Kidney (tissue), 14 donors: ENCODE data around the gene SMARCAD1. TPM values are rescaled to one million over a fixed set of nuclear protein-coding genes. Genes with fewer than 3 reads are reported as not detected.
"Not testable (repeated sequence)": the region's sequence is repeated elsewhere in the genome, so short reads cannot be mapped to it uniquely, and the experiment has no call there.

Experiments
- DNase-seq, 5 donors: peaks; one replicate each; pipeline ENCODE4 v3.0.0-alpha.2; 2013 to 2020
- FAIRE-seq: peaks from 2 replicates; lab custom pipeline; 2012; peaks lifted over from hg19 to GRCh38; lab: Jason Lieb, UNC
- H3K27ac ChIP-seq, 2 donors: one replicate each; pipeline ENCODE4 v1.7.0; 2013; ENCODE audit warnings: low read depth in 2 of 2, low read length in 2 of 2, inconsistent platforms in 1 of 2
- H3K27me3 ChIP-seq: one replicate; pipeline ENCODE4 v1.7.1; 2013; ENCODE audit warnings: low read length, inconsistent platforms; ENCODE audit not compliant: control insufficient read depth, insufficient read depth
- H3K36me3 ChIP-seq, 3 donors: one replicate each; pipeline versions ENCODE4 v1.7.0 to v1.7.1; 2013; ENCODE audit warnings: low read length in 3 of 3, control low read depth in 1 of 3, inconsistent platforms in 1 of 3; ENCODE audit not compliant: insufficient read depth in 3 of 3, control insufficient read depth in 2 of 3
- H3K4me1 ChIP-seq, 3 donors: one replicate each; pipeline versions ENCODE4 v1.7.0 to v1.7.1; 2013; ENCODE audit warnings: low read length in 3 of 3, inconsistent platforms in 1 of 3, low read depth in 1 of 3; ENCODE audit not compliant: control insufficient read depth in 2 of 3, insufficient read depth in 2 of 3
- H3K4me3 ChIP-seq, 3 donors: one replicate each; pipeline versions ENCODE4 v1.7.0 to v1.8.1; 2013; ENCODE audit warnings: low read length in 3 of 3, control low read depth in 1 of 3, inconsistent platforms in 1 of 3
- H3K9ac ChIP-seq, 3 donors: one replicate each; pipeline versions ENCODE4 v1.7.0 to v1.7.1; 2013; ENCODE audit warnings: low read length in 3 of 3, control low read depth in 1 of 3, inconsistent platforms in 1 of 3
- H3K9me3 ChIP-seq, 3 donors: one replicate each; pipeline versions ENCODE4 v1.7.0 to v1.7.1; 2013; ENCODE audit warnings: low read length in 3 of 3, control low read depth in 1 of 3, inconsistent platforms in 1 of 3; ENCODE audit not compliant: control insufficient read depth in 2 of 3, insufficient read depth in 1 of 3
- CTCF ChIP-seq: IDR thresholded peaks from 3 replicates; pipeline ENCODE4 v1.5.1; 2012; ENCODE audit warnings: mild to moderate bottlenecking, moderate library complexity, borderline replicate concordance; ENCODE audit not compliant: insufficient read depth; ENCODE audit errors: extremely low read depth
- intact Hi-C: fragments of 100-400 bp; cut with DNase I; formaldehyde crosslinking; loops from one replicate; pipeline ENCODE4 v1.11.1; 2022
- polyA plus RNA-seq: library from polyadenylated mRNA; stranded (reverse); fragments of 350-450 nt; fragmentation: Illumina TruSeq; extraction: RNeasy Lipid Tissue Mini Kit (QIAGEN cat#74804); gene quantifications from one replicate; pipeline ENCODE4 v1.2.3, GENCODE V29; 2014; ENCODE audit warnings: low read depth, low replicate concordance; ENCODE audit not compliant: insufficient read depth
- total RNA-seq: library from RNA; stranded (reverse); fragmentation: NEBNext Ultra II Directional; extraction: Animal tissue kit (Norgen Biotek cat#: 25700); gene quantifications from one replicate; pipeline ENCODE4 v1.2.1, GENCODE V29; 2021
- donor health status: control.
- donor health status: control.
- donor health status: control.
- donor health status: control.
- donor health status: control.
- donor health status: DM: yes; HTN: yes; CAD: no.
- donor health status: Normal renal cell carcinoma (clear cell type).

The SMARCAD1 gene
- total and polyA plus RNA-seq, 2 donors from 2014 or later = 7.4 to 28.9 TPM

GRCh38 chr4:94334476-94334875 lies 126.8 kb downstream of the SMARCAD1 start:
- no peak for DNase-seq
- FAIRE-seq = no peak
- no peaks in the 10 kb centered on the region for H3K4me1 ChIP-seq
- H3K27ac ChIP-seq = no peak overlapping the region
- H3K9me3 ChIP-seq = no peaks in the 10 kb centered on the region
- TF ChIP-seq CTCF = no peak
- H3K9ac ChIP-seq = no peak overlapping the region
- no peaks in the 10 kb centered on the region for H3K27me3 ChIP-seq
- no peak overlapping the region for H3K4me3 ChIP-seq
- H3K36me3 ChIP-seq = no peaks in the 10 kb centered on the region
- intact Hi-C loops = no loop called here

GRCh38 chr4:94334962-94335361 lies 127.3 kb downstream of the SMARCAD1 start:
- FAIRE-seq (no peak), DNase-seq (no peak)
- intact Hi-C loops = no loop called here
- no peak overlapping the region for H3K9ac ChIP-seq
- no peak overlapping the region for H3K27ac ChIP-seq
- no peaks in the 10 kb centered on the region for H3K9me3 ChIP-seq
- H3K36me3 ChIP-seq = no peaks in the 10 kb centered on the region
- no peak overlapping the region for H3K4me3 ChIP-seq
- no peaks in the 10 kb centered on the region for H3K27me3 ChIP-seq
- no peak for TF ChIP-seq CTCF
- no peaks in the 10 kb centered on the region for H3K4me1 ChIP-seq

DNA sequence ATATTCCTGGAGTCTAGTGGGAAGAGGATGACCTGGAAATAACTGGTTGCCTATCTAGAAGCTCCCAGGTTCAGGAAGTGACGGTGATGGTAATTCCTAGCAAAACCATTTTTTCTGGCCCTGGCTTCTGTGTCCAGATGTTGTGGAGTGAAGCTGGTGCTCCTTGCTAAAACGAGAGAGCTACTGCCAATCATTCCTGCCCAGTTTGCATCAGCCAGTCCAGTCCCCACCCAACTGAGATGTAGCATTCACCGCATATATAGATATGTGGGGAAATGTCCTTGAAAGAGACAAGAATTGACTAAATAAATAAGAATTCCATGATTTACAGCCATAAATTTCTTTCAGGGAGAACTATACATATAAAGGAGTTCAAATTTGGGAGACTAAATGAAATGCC lies 128.6 kb downstream of the SMARCAD1 start:
- Histone ChIP-seq H3K9ac (no peak overlapping the region), H3K4me1 (no peaks in the 10 kb centered on the region), H3K36me3 (no peaks in the 10 kb centered on the region), H3K9me3 (no peaks in the 10 kb centered on the region), H3K27ac (no peak overlapping the region), H3K27me3 (no peaks in the 10 kb centered on the region), H3K4me3 (no peak overlapping the region)
- no peak for TF ChIP-seq CTCF
- DNase-seq (no peak), FAIRE-seq (no peak)
- intact Hi-C loops = no loop called here

- H3K36me3 ChIP-seq, H3K9me3 ChIP-seq, H3K9ac ChIP-seq, intact Hi-C loops, H3K27me3 ChIP-seq, H3K27ac ChIP-seq, H3K4me3 ChIP-seq, DNase-seq, H3K4me1 ChIP-seq, FAIRE-seq: not testable (repeated sequence)
Measured at GRCh38 chr4:94336791-94337190, 129.1 kb downstream of the SMARCAD1 start.
